IPS-11a (cell line): ENCODE measurements around the gene LITAF.
"Not testable (repeated sequence)": the region's sequence is repeated elsewhere in the genome, so short reads cannot be mapped to it uniquely, and the experiment has no call there.

Source experiments
- H3K4me3 ChIP-seq: one replicate; pipeline ENCODE4 v1.5.1; 2013; ENCODE audit warnings: low read depth, low read length, control low read depth

Gene LITAF

GRCh38 chr16:11576427-11577289 lies 10.1 kb downstream of the LITAF start:
- H3K4me3 ChIP-seq, result no peak overlapping the region

GRCh38 chr16:11575223-11575589 lies 11.5 kb downstream of the LITAF start:
- H3K4me3 ChIP-seq, result no peak overlapping the region

DNA sequence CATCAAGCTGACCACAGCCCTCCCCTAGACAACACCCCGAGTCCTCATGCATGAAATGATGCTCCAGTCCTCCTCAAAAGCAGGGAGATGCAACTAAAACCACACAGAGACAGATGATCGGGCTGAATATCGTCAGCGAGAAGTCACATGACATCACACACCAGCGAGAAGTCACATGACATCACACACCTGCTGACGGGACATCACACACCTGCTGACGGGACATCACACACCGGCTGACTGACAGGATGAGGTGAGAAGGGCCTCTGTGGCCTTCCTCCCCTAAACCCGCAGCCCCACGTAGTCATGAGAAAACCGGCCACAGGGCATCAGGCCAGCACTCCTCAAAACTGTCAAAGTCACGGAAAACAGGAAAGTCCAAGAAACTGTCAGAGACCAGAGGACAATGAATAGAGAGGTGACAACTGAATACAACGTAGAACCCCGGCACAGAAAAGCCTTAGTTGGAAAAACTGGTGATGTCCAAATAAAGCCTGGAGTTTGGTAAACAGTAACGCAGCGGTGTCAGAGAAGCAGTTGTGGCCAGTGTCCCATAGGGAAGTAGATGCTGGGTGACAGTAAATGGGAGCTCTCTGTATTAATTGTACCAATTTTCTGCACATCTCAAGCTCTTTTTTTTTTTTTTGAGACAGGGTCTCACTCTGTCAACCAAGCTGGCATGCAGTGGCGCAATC lies 14.3 kb downstream of the LITAF start:
- H3K4me3 ChIP-seq, result no peak overlapping the region

- H3K4me3 ChIP-seq, result no peak overlapping the region
These were observed 15.2 kb downstream of the LITAF start for GRCh38 chr16:11571549-11571948.

GRCh38 chr16:11570806-11571205 lies 15.9 kb downstream of the LITAF start:
- no peak overlapping the region for H3K4me3 ChIP-seq

GRCh38 chr16:11570258-11570657 lies 16.5 kb downstream of the LITAF start:
- no peak overlapping the region for H3K4me3 ChIP-seq

DNA sequence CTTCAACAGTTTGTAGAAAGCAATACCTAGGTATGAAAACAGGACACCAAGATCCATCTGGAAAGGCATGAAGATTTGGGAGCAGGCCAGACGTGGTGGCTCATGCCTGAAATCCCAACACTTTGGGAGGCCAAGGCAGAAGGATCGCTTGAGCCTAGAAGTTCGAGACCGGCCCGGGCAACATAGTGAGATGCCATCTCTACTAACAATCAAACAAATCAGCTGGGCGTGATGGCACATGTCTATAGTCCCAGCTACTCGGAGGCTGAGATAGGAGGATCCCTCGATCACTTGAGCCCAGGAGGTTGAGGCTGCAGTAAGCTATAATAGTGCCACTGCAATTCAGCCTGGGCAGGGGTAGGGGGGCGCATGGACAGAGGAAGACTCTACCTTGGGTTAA lies 20.3 kb downstream of the LITAF start:
- no peak overlapping the region for H3K4me3 ChIP-seq

GRCh38 chr16:11565665-11566064 lies 21.1 kb downstream of the LITAF start:
- no peak overlapping the region for H3K4me3 ChIP-seq

DNA sequence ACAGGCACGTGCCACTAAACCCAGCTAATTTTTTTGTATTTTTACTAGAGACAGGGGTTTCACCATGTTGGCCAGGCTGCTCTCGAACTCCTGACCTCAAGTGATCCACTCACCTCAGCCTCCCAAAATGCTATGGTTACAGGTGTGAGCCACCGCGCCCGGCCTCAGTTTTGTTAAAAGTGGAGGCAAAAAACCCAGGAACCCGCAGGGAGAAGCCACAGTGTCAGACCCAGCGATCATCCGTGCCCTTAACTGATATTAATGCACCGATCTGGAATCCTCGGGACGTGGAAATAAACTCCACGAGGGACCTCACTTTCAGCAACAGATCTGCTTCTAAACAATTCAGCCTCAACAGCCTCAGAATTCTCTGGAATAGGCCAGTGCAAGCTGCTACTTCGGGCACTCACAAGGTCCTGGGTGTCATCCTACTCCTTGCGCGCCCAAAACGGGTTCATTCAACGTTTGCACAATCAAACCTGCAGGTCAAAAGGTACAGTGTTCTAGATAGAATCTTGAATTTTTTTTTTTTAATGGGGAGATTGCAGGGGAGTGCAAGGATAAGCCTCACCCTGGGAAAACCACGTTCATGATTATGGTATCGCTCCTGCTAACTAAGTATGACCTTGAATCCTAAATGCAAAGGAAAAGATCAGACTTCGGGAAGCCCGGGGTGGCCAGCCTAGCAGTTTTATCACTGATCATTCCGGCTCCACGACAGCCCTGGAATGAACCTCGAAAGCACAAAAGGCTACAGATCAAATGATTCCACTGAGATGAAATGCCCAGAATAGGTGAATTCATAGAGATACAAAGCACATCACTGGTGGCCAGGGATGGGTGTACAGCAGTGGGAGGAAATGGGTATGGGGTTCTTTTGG lies 22.4 kb downstream of the LITAF start:
- H3K4me3 ChIP-seq, result no peak overlapping the region

DNA sequence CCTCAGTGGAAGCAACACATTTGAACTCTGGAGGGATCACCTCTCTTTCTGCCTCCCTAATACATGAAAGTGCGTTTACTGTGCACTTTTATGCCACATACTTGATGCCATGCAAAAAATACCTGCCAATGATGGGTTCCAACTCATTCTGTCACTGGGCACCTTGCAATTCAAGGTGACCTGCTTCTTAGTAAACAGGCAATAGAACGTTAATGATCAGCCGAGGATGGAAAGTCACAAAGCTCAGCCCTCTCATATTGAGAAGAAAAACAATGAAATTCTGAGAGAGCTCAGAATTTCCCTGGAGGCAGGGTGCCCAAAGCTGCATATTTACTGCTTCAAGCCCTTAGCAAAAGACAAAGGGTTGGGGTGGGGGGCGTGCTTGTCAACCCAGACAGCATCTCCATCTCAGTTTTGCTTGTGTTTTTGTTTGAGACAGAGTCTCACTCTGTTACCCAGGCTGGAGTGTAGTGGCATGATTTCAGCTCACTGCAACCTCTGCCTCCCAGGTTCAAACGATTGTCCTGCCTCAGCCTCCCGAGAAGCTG lies 23.2 kb downstream of the LITAF start:
- no peak overlapping the region for H3K4me3 ChIP-seq

DNA sequence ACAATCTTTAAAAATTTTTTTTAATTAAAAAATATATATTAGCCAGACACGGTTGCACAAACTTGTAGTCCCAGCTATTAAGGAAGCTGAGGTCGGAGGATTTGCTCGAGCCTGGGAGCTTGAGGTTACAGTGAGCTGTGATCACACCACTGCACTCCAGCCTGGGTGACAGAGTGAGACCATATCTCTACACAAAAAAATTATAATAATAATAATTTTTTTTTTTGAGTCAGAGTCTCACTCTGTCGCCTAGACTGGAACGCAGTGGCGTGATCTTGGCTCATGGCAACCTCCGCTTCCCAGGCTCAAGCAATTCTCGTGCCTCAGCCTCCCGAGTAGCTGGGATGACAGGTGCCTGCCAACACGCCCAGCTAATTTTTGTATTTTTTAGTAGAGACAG lies 23.8 kb downstream of the LITAF start:
- H3K4me3 ChIP-seq, result no peak overlapping the region

DNA sequence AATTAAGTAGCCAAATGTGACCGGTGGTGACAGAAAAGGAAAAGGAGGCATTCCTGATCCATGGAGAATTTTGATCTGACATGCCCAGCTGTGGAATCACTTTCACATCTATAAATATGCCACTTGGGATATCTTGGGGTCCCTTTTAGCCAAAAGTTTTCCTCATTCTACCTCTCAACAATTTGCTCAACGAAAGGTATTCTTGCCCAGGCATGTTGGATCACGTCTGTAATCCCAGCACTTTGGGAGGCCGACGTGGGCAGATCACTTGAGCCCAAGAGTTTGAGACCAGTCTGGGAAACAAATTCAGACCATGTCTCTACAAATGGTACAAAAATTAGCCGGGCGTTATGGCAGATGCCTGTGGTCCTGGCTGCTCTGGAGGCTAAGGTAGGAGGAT lies 24.3 kb downstream of the LITAF start:
- H3K4me3 ChIP-seq, result no peak overlapping the region

DNA sequence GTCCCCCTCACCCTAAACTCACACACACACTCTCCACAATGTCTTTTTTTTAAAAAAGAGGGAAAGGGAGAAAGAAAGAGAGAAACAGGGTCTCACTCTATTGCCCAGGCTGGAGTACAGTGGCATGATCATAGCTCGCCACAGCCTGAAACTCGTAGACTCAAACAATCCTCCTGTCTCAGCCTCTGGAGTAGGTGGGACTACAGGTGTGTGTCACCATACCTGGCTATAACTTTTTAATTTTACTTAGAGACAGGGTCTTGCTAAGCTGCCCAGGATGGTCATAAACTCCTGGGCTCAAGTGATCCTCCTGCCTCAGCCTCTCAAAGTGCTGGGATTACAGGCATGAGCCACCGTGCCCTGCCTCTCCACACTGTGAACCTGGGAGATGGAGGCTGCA lies 24.9 kb downstream of the LITAF start:
- H3K4me3 ChIP-seq, result no peak overlapping the region

DNA sequence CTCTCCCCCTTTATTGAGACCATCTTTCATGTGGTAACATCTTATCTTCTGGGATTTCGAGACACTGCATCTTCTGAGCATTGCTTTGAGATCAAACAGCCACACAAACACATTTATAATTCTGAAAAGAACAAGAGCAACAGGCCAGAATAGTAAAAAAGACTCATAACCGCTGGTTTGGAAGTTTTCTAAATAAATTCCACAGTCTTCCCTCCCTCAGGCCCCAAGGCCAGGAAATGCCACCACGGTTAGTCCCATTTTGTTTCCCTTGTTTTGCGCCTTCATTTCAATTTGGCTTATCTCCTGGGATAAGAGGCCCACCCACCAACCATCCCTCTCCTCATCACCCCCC lies 25.3 kb downstream of the LITAF start:
- no peak overlapping the region for H3K4me3 ChIP-seq

DNA sequence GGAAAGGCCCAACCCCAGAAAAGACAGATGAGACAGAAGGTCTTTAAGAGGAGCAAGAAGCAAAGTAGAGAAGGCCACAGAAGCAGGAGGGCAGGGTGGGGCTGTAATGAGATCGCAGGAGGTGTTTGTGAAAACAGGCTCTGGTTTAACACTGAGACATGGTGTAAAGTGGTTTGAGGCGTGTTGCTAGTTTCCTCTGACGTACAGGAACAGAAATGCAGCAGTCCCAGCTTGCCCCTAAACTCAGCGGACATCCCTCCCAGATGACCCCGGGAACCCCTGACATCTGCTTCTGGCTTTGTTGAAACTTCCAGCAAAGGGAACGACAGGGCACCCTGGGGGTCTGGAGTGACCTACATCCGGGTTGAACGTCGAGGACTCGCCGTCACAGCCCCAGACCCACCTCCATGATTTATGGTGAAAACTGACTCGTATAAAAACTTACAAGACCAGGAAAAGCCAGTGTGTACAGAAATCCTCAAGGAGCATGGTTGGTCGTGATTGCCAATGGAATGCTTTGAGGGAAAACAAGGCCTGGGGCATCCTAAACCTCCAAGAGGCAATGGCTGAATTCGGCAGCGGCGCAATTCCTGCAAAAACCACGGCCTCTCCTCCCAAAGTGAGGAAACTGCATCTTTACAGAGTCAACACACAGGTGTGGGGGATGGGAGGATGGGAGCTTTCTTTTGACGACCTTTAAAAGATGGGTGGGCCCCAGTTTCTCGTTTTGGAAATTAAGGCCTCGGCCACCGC lies 25.8 kb downstream of the LITAF start:
- H3K4me3 ChIP-seq, result no peak overlapping the region

GRCh38 chr16:11558308-11558823 lies 28.4 kb downstream of the LITAF start:
- not testable (repeated sequence) for H3K4me3 ChIP-seq

DNA sequence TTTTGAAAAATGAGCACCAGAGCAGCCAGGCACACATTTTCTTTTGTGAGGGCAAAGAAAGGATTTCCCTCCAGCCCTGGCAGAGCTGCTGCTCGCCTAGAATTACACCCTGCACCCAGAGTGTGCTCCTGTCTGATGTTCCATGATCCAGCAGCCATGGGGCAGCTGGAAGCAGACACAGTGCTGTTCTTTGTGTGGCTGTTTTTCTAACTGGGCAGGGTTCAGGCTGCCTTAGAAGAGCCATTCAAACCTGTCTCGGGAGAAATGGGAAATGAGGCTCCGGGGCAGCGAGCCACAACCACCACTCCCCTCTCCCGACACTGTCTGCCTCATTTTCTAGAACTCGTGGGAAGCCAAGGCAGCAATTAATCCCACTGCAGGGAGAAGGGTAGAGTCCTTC lies 28.9 kb downstream of the LITAF start:
- H3K4me3 ChIP-seq, result no peak overlapping the region

DNA sequence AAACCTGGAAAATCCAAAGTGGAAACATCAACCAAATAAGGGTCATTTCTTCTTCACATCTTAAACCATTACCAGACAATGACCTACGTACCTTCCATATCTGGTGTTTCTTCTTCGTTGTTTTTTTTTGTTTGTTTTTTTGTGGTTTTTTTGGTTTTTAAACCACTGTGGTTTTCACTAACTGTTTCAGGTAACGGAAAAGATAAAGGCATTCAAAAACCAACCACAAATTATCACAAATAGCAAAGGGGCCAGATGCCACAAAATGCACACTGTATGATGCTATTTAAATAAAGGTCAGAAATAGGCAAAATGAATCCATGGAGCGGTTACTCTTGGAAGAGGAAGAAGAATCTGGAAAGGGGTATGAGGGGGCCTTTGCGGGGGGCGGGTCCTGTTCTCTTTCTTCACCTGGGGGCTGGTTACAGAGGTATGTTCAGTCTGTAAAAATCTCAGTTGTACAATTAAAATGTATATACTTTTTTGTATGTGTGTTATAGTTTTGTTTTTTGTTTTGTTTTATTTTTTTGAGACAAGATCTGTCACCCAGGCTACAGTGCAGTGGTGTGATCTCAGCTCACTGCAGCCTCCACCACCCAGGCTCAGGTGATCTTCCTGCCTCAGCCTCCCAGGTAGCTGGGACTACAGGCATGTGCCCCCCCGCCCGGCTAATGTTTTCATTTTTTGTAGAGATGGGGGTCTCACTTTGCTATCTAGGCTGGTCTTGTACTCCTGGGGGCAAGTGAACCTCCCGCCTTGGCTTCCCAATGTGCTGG lies 29.6 kb downstream of the LITAF start:
- H3K4me3 ChIP-seq, result no peak overlapping the region

DNA sequence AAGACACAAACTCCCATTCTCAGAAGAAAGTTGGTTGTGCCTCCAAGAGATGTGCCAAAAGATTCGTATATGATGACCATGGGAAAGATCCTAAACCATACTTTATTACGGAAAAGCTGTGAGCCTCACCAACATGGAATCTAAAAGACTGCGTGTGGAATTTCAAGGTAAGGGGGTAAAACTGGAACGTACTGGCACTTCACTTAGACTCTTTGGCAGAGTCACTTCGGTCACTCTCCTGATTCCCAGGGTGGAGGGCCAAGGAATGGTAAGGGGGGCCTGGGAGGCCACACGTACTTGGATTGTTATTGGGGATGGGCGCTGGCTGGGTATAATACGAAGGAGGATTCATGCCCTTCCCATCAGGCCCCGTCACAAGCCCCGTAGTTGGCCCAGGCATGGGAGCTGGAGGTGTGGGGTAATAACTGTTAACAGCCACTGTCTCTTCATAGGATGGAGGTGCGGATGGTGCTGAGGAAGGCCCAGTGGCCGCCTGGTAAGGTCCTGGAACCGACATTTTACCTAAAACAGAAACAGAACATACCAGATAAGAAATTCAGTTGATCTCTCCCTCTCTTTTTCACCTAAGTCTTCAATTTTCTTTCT lies 30.4 kb downstream of the LITAF start:
- H3K4me3 ChIP-seq, result no peak overlapping the region
